ENCODE data around the gene ARMS2.

The ARMS2 gene

DNA sequence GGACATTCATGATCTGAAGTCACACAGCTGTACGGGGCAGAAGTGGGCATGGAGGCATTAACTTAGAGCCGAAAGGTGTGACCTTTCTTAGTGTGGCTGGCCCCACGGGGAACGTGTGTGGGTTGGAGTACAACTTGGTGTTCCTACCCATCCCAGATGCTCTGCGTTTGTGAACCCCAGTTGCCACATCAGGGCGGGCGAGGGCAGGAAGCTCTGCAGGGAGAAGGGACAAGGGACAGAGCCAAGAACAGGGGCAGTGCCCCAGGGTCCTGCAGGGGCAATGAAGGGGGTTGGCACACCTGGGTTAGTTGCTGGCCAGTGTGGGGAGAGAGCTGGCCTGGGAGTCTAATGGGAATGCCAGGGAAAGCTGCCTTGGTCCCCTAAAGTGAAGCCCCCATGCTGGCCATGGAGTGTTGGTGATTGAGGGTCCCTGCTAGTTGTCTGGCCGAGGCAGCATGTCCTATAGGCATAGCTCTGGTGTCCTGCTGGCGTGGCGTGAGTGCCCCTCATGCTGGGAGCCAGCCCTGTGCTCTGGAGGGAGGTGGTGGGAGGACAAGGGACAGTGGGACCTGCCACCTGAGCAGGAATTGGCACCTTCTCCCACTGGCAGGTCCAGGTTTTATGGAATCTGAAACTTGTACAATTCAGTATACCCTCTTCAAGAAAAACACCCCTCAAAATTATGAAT is 25.8 kb downstream of the ARMS2 start:
- H3K27ac ChIP-seq, result no peak overlapping the region
- H3K9me3 ChIP-seq (ENCODE audit: severe bottlenecking), result no peaks in the 10 kb centered on the region
- H3K27me3 ChIP-seq (ENCODE audit: insufficient read depth, low read depth, severe bottlenecking), result no peaks in the 10 kb centered on the region
- H3K36me3 ChIP-seq, result no peaks in the 10 kb centered on the region
- no peak overlapping the region for H3K4me3 ChIP-seq (ENCODE audit: low read depth, low read length)
- TF ChIP-seq, protein P1, sequence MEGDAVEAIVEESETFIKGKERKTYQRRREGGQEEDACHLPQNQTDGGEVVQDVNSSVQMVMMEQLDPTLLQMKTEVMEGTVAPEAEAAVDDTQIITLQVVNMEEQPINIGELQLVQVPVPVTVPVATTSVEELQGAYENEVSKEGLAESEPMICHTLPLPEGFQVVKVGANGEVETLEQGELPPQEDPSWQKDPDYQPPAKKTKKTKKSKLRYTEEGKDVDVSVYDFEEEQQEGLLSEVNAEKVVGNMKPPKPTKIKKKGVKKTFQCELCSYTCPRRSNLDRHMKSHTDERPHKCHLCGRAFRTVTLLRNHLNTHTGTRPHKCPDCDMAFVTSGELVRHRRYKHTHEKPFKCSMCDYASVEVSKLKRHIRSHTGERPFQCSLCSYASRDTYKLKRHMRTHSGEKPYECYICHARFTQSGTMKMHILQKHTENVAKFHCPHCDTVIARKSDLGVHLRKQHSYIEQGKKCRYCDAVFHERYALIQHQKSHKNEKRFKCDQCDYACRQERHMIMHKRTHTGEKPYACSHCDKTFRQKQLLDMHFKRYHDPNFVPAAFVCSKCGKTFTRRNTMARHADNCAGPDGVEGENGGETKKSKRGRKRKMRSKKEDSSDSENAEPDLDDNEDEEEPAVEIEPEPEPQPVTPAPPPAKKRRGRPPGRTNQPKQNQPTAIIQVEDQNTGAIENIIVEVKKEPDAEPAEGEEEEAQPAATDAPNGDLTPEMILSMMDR (IDR thresholded peaks at IDR 0.05; ENCODE audit: low read depth, low read length), result no peak
- no peak for DNase-seq

DNA sequence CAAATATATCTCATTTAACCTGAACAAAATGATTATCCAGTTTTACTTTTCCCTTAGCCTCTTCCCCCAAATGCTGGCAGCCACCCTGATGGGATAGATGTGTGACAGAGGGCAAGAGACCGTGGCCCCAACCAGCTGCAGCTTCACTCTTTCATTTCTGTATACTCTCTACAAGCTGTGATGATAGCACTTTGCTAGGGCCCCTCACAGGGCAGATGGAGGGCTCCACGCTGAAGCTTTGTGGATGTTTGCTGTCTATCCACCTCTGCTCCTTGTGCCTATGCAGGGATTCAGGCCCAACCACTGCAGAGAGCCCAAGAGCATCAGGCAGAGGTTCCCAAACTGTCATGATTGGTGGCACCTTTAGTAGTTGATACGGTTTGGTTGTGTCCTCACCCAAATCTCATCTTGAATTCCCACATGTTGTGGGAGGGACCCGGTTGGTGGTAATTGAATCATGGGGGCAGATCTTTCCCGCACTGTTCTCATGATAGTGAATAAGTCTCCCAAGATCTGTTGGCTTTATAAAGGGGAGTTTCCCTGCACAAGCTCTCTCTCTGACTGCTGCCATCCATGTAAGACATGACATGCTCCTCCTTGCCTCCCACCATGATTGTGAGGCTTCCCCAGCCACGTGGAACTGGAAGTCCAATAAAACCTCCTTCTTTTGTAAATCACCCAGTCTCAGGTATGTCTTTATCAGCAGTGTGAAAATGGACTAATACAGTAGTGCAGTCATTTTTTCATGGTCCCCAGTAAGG is 27.0 kb downstream of the ARMS2 start:
- Histone ChIP-seq H3K27me3 (ENCODE audit: insufficient read depth, low read depth, severe bottlenecking) (no peaks in the 10 kb centered on the region), H3K4me3 (ENCODE audit: low read depth, low read length) (no peak overlapping the region), H3K27ac (no peak overlapping the region), H3K9me3 (ENCODE audit: severe bottlenecking) (no peaks in the 10 kb centered on the region), H3K36me3 (no peaks in the 10 kb centered on the region)
- DNase-seq, result no peak
- TF ChIP-seq, protein P1 (IDR thresholded peaks at IDR 0.05; ENCODE audit: low read depth, low read length), result no peak

DNA sequence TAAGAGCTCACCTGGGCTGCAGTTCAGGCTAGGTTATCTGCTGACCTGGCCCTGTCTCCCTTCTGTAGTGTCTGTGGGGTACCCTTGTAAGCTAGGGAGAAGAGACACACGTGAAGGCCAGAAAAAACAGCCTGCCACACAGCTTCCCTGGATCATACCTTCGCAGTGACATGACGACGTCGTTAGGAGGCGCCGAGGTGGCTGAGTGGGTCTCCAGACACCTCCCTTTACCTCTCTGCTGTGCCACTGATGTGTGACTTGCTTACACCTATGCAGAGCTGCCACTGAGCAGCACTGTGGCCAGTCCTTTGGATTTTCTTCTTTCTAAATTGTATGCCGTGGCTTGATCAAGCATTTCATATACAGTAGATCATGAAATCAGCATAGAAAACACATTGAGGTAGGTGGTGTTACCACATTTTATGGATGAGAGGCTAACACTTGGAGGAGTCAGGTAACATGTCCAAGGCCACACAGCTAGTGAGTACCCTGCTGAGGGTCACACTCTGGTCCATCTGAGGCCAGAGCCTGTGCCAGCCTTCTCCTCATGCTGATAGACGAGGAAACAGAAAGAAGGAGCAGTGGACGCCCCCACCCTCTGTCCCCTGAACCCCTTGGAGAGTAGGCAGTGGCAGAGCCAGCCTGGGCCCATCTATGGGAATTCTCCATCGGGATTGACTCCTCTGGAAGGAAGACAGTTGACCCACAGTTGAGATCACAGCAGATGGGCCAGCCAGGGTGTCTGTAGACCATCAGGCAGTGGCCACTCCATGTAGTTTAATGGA is 30.0 kb downstream of the ARMS2 start:
- H3K27ac ChIP-seq, result no peak overlapping the region
- DNase-seq, result no peak
- no peak overlapping the region for H3K4me3 ChIP-seq (ENCODE audit: low read depth, low read length)
- TF ChIP-seq, protein P1 (IDR thresholded peaks at IDR 0.05; ENCODE audit: low read depth, low read length), result no peak
- H3K9me3 ChIP-seq (ENCODE audit: severe bottlenecking), result no peaks in the 10 kb centered on the region
- H3K27me3 ChIP-seq (ENCODE audit: insufficient read depth, low read depth, severe bottlenecking), result no peaks in the 10 kb centered on the region
- H3K36me3 ChIP-seq, result no peaks in the 10 kb centered on the region

DNA sequence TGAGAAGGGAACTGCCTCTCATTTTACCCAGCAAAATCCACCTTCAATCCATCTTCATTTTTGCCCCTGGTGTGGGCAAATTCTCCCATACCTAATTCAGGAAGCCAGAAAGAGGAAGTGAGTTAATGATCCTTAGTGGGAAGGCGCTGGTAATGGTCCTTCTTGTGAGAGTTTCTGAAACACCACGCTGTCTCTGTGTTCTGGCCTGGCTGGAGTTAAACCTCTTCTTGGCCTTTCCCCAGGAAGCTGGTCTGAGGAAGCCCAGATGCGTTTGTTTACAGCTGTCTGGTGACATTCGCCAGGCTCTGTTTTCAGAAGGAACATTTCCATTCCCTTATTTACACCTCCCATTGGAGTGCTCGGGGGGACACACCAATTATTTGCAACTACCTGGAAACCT is 31.2 kb downstream of the ARMS2 start:
- no peak overlapping the region for H3K4me3 ChIP-seq (ENCODE audit: low read depth, low read length)
- TF ChIP-seq, protein P1 (IDR thresholded peaks at IDR 0.05; ENCODE audit: low read depth, low read length), result no peak
- no peaks in the 10 kb centered on the region for H3K27me3 ChIP-seq (ENCODE audit: insufficient read depth, low read depth, severe bottlenecking)
- H3K9me3 ChIP-seq (ENCODE audit: severe bottlenecking), result no peaks in the 10 kb centered on the region
- no peak for DNase-seq
- H3K36me3 ChIP-seq, result no peaks in the 10 kb centered on the region
- H3K27ac ChIP-seq, result no peak overlapping the region

DNA sequence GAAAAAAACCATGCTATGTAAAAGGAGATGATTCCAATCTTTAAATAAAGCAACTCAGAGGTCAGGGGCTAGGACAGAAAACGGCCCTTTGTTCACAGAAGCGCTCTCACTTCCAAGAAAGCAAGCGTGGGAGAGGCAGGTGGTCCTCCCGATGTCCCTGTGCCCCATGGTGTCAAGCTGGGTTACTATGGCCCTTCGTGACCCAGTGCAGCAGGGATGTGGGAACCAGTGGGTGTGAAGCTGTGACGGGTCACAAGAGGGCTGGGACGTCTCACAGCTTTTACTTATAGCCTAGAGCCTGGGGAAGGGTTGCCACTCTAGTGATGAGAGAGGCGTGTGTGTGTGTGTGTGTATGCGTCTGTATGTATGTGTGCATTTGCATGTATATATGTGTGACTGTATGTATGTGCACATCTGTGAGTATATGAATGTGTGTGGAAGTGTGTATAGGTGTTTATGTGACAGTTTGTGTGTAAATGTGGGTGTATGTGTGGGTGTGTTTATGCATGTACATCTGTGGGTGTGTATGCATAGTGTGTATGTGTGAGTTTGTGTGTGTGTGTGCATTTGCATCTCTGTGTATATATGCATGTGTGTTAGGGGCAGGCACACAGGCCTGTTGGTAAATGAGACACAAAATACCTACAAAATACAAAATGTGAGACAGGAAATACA is 32.1 kb downstream of the ARMS2 start:
- H3K9me3 ChIP-seq (ENCODE audit: severe bottlenecking), result no peaks in the 10 kb centered on the region
- H3K27ac ChIP-seq, result no peak overlapping the region
- no peaks in the 10 kb centered on the region for H3K27me3 ChIP-seq (ENCODE audit: insufficient read depth, low read depth, severe bottlenecking)
- H3K4me3 ChIP-seq (ENCODE audit: low read depth, low read length), result no peak overlapping the region
- H3K36me3 ChIP-seq, result no peaks in the 10 kb centered on the region
- no peak for DNase-seq
- TF ChIP-seq, protein P1 (IDR thresholded peaks at IDR 0.05; ENCODE audit: low read depth, low read length), result no peak
